GM12891 (cell line): ENCODE data around the gene KSR1.

Source experiments
- POLR2A ChIP-seq: IDR thresholded peaks from 2 replicates; pipeline ENCODE4 v1.6.1; 2011; ENCODE audit warnings: low read depth, low read length, control low read depth
- POLR2AphosphoS5 ChIP-seq: IDR thresholded peaks from 2 replicates; pipeline ENCODE4 v1.6.1; 2011; ENCODE audit warnings: low read depth, low read length, control low read depth
- TAF1 ChIP-seq: IDR thresholded peaks from 2 replicates; pipeline ENCODE4 v1.6.1; 2011; ENCODE audit warnings: low read depth, low read length, control low read depth

DNA sequence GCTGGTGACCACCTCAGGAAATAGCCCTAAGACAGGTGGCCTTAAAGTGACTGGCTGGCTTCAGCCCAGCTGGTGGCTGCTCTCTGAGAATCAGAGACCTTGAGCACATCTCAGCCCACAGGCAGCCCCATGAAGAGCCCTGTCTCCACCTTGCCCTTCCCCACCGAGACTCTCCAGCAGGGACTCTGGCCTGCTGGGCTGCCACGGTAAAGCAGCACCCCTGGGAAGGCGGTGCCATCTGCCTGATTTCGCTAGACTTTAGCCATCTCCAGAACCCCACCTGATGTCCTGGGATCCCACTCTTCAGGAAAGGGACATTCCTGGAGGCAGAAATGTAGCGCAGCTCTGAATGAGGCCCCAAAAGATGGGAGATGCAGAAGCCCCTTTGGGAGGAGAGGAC is 129.5 kb downstream of the KSR1 start:
- TF ChIP-seq POLR2AphosphoS5 (no peak), POLR2A (no peak), TAF1 (no peak)
